K562 (cell line): ENCODE measurements around the gene TCEA3. TPM values are rescaled to one million over a fixed set of nuclear protein-coding genes. Genes with fewer than 3 reads are reported as not detected.

Experiments
- CC2D1A ChIP-seq: fragments of 450-650 bp; IDR thresholded peaks from 2 replicates; pipeline ENCODE4 v1.6.1; 2017; ENCODE audit warnings: mild to moderate bottlenecking
- COPS2 ChIP-seq: fragments of 450-650 bp; conservative IDR thresholded peaks from 2 replicates; pipeline ENCODE4 v1.6.1; 2016; ENCODE audit warnings: mild to moderate bottlenecking, moderate library complexity
- ERF ChIP-seq: fragments of 450-650 bp; formaldehyde crosslinking; IDR thresholded peaks from 2 replicates; pipeline ENCODE4 v1.4.0; 2020; ENCODE audit warnings: mild to moderate bottlenecking, mixed read lengths
- ETS1 ChIP-seq: conservative IDR thresholded peaks from 2 replicates; pipeline ENCODE4 v1.6.1; 2011; ENCODE audit warnings: low read depth, mild to moderate bottlenecking, low read length; ENCODE audit not compliant: control insufficient read depth
- KLF16 ChIP-seq: IDR thresholded peaks from 2 replicates; pipeline ENCODE4 v1.6.1; 2016; ENCODE audit warnings: antibody characterized with exemption
- LCOR ChIP-seq: sonication (generic); formaldehyde crosslinking; IDR thresholded peaks from 2 replicates; pipeline ENCODE4 v1.8.0; 2022; ENCODE audit warnings: mild to moderate bottlenecking, missing genetic modification reagents
- MAFK ChIP-seq: IDR thresholded peaks from 2 replicates; pipeline ENCODE4 v1.6.1; 2011; ENCODE audit warnings: low read length, improper control_type of control experiment
- TRIM25 ChIP-seq: fragments of 450-650 bp; IDR thresholded peaks from 2 replicates; pipeline ENCODE4 v1.7.0; 2016; ENCODE audit warnings: borderline replicate concordance
- ZBTB11 ChIP-seq, 3 experiments: fragments of 200-800 bp in 1 of 3; fragments of 250-450 bp in 1 of 3; fragments of 450-650 bp in 1 of 3; sonication (Bioruptor Pico) in 1 of 3; sonication (Bioruptor generic) in 1 of 3; formaldehyde crosslinking in 1 of 3; IDR thresholded peaks; 2 replicates each; pipeline versions ENCODE4 v1.6.1 to v1.8.0; 2016 to 2022; ENCODE audit warnings: mild to moderate bottlenecking in 2 of 3, missing genetic modification characterization in 2 of 3, missing compliant biosample characterization in 1 of 3, moderate library complexity in 1 of 3
- ZNF212 ChIP-seq: fragments of 450-650 bp; formaldehyde crosslinking; IDR thresholded peaks from 2 replicates; pipeline ENCODE4 v1.4.0; 2020; ENCODE audit warnings: mild to moderate bottlenecking
- polyA plus RNA-seq, 8 experiments: library from polyadenylated mRNA; depleted of rRNA in 4 of 8; stranded (reverse) in 5 of 8; unstranded in 3 of 8; fragments of >200 nt; fragmentation: Nextera tagmentation in 2 of 8; fragmentation: Illumina TruSeq in 1 of 8; extraction: Ambion mirVana in 2 of 8; extraction: Trizol in 1 of 8; gene quantifications; 2 replicates each; pipeline versions ENCODE4 v1.2.1 to v1.2.3, GENCODE V29; 2011 to 2014; ENCODE audit warnings: inconsistent platforms in 1 of 8, missing spikeins in 1 of 8
- total RNA-seq, 7 experiments: library from RNA; depleted of rRNA in 6 of 7; stranded (reverse); fragments of >200 nt in 6 of 7; fragmentation: Illumina TruSeq in 2 of 7; extraction: Trizol in 2 of 7; gene quantifications; 2 replicates each; pipeline versions ENCODE4 v1.2.1 to v1.2.3, GENCODE V29; 2011 to 2021; ENCODE audit warnings: low replicate concordance in 1 of 7
- TF ChIP-seq, protein P1 (sequence below): fragments of 250-450 bp; sonication (Bioruptor Pico); IDR thresholded peaks from 2 replicates; pipeline ENCODE4 v1.8.0; 2022; ENCODE audit warnings: moderate library complexity, mild to moderate bottlenecking, inconsistent platforms
- TF ChIP-seq, protein P2 (sequence below): IDR thresholded peaks from 2 replicates; pipeline ENCODE4 v1.6.1; 2011; ENCODE audit not compliant: insufficient read length; ENCODE audit errors: extremely low read depth
- TF ChIP-seq, protein P3 (sequence below): fragments of 450-650 bp; IDR thresholded peaks from 2 replicates; pipeline ENCODE4 v1.6.1; 2016
- TF ChIP-seq, protein P4 (sequence below): fragments of 250-450 bp; sonication (Bioruptor Pico); IDR thresholded peaks from 2 replicates; pipeline ENCODE4 v1.5.0; 2022; ENCODE audit warnings: mild to moderate bottlenecking

TCEA3 gene
- total and polyA plus RNA-seq, 9 of the 15 experiments (the other 6 are each of a cell fraction or from before 2014, with no cell fraction given) = 0.03 to 0.55 (median 0.36) TPM

GRCh38 chr1:23384312-23385058, 40.1 kb downstream of the TCEA3 start (continued):
- TF ChIP-seq ZBTB11 (CRISPR knock-in tag; IDR thresholded peaks at IDR 0.05) (no peak), MAFK (no peak), TRIM25 (no peak), CC2D1A (no peak), ZNF212 (CRISPR knock-in tag) (no peak), LCOR (no peak), KLF16 (no peak), ETS1 (no peak), ERF (CRISPR knock-in tag) (no peak), COPS2 (no peak)
- TF ChIP-seq, protein P1, sequence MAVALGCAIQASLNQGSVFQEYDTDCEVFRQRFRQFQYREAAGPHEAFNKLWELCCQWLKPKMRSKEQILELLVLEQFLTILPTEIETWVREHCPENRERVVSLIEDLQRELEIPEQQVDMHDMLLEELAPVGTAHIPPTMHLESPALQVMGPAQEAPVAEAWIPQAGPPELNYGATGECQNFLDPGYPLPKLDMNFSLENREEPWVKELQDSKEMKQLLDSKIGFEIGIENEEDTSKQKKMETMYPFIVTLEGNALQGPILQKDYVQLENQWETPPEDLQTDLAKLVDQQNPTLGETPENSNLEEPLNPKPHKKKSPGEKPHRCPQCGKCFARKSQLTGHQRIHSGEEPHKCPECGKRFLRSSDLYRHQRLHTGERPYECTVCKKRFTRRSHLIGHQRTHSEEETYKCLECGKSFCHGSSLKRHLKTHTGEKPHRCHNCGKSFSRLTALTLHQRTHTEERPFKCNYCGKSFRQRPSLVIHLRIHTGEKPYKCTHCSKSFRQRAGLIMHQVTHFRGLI (CRISPR knock-in tag) = no peak
- TF ChIP-seq, protein P2, sequence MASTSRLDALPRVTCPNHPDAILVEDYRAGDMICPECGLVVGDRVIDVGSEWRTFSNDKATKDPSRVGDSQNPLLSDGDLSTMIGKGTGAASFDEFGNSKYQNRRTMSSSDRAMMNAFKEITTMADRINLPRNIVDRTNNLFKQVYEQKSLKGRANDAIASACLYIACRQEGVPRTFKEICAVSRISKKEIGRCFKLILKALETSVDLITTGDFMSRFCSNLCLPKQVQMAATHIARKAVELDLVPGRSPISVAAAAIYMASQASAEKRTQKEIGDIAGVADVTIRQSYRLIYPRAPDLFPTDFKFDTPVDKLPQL = no peak
- TF ChIP-seq, protein P3, sequence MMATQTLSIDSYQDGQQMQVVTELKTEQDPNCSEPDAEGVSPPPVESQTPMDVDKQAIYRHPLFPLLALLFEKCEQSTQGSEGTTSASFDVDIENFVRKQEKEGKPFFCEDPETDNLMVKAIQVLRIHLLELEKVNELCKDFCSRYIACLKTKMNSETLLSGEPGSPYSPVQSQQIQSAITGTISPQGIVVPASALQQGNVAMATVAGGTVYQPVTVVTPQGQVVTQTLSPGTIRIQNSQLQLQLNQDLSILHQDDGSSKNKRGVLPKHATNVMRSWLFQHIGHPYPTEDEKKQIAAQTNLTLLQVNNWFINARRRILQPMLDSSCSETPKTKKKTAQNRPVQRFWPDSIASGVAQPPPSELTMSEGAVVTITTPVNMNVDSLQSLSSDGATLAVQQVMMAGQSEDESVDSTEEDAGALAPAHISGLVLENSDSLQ = peak; percentile 74
- TF ChIP-seq, protein P4, sequence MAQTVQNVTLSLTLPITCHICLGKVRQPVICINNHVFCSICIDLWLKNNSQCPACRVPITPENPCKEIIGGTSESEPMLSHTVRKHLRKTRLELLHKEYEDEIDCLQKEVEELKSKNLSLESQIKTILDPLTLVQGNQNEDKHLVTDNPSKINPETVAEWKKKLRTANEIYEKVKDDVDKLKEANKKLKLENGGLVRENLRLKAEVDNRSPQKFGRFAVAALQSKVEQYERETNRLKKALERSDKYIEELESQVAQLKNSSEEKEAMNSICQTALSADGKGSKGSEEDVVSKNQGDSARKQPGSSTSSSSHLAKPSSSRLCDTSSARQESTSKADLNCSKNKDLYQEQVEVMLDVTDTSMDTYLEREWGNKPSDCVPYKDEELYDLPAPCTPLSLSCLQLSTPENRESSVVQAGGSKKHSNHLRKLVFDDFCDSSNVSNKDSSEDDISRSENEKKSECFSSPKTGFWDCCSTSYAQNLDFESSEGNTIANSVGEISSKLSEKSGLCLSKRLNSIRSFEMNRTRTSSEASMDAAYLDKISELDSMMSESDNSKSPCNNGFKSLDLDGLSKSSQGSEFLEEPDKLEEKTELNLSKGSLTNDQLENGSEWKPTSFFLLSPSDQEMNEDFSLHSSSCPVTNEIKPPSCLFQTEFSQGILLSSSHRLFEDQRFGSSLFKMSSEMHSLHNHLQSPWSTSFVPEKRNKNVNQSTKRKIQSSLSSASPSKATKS (CRISPR knock-in tag) = no peak
